ENCODE data around the gene ARHGEF17. TPM values are rescaled to one million over a fixed set of nuclear protein-coding genes. Genes with fewer than 3 reads are reported as not detected.

ARHGEF17 gene
- total and polyA plus RNA-seq, 2 of the 8 experiments (the other 6 are each of a cell fraction or from before 2014, with no cell fraction given) = 11.3 to 14.6 TPM

DNA sequence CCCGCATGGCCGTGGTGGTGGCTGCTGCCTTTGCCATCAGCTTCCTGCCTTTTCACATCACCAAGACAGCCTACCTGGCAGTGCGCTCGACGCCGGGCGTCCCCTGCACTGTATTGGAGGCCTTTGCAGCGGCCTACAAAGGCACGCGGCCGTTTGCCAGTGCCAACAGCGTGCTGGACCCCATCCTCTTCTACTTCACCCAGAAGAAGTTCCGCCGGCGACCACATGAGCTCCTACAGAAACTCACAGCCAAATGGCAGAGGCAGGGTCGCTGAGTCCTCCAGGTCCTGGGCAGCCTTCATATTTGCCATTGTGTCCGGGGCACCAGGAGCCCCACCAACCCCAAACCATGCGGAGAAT, 10.9 kb upstream of the ARHGEF17 start:
- ChIA-PET CTCF (ENCODE audit: partially characterized antibody) (interaction anchor here (0.9 to 19.0 kb wide), 20 partner anchors 8 to 411 kb away, joined by 3 to 233 read pairs (median 12); partner anchors contain the start of genes ARHGEF17 and P2RY6), POLR2A (ENCODE audit: partially characterized antibody) (interaction anchor here (0.7 kb wide), 1 partner anchor 9 kb away, joined by 3 read pairs; no protein-coding TSS in a partner anchor)
- Histone ChIP-seq H4K20me1 (replicated peaks in 1 of 2; ENCODE audit: control insufficient read depth in 1 of 2, insufficient read depth in 2 of 2, low read length in 2 of 2) (peaks cover 0 to 2% of the 10 kb centered on the region in 2 experiments), H3K56ac (replicated peaks; ENCODE audit: insufficient read length, low read depth, low read length) (no peak overlapping the region), H3K9ac (replicated peaks in 1 of 4; ENCODE audit: extremely low read depth in 1 of 4, low read depth in 3 of 4, low read length in 3 of 4) (no peak overlapping the region), H3K23me2 (ENCODE audit: low read depth, low read length) (peaks cover 2% of the 10 kb centered on the region; the same call in 1 of the 2 replicates), H3K36me3 (ENCODE audit: control insufficient read depth in 2 of 4, insufficient read depth in 4 of 4, low read length in 3 of 4) (no peaks in the 10 kb centered on the region), H4K91ac (replicated peaks; ENCODE audit: insufficient read length, low read length) (no peak overlapping the region), H3K4ac (replicated peaks; ENCODE audit: insufficient read length, low read depth, low read length) (no peak overlapping the region), H3K18ac (ENCODE audit: extremely low read depth, low read length) (no peak overlapping the region), H2AFZ (ENCODE audit: low read length) (no peak overlapping the region), H2BK120ac (replicated peaks; ENCODE audit: low read depth, low read length) (no peak overlapping the region), H3K79me2 (ENCODE audit: control insufficient read depth in 1 of 2, insufficient read depth in 2 of 2, low read length in 2 of 2) (no peaks in the 10 kb centered on the region), H2BK5ac (ENCODE audit: low read depth, low read length) (no peak overlapping the region), H3K4me3 (ENCODE audit: extremely low read depth in 1 of 4, insufficient read depth in 2 of 4, low read depth in 3 of 4, low read length in 4 of 4) (no peak overlapping the region), H3K9me3 (ENCODE audit: insufficient read depth in 2 of 2, low read depth in 1 of 2, low read length in 1 of 2) (no peaks in the 10 kb centered on the region), H3K14ac (ENCODE audit: insufficient read length) (no peak overlapping the region), H2BK12ac (ENCODE audit: low read depth, low read length) (no peak overlapping the region), H3K4me2 (ENCODE audit: insufficient read depth in 1 of 2, low read depth in 2 of 2, low read length in 2 of 2) (no peak overlapping the region), H3K4me1 (replicated peaks in 1 of 4; ENCODE audit: control insufficient read depth in 3 of 4, insufficient read depth in 4 of 4, low read length in 3 of 4) (peaks cover 0 to 4% (median 2%) of the 10 kb centered on the region in 4 experiments; a peak in 3 of 7 replicates), H4K8ac (ENCODE audit: extremely low read depth, insufficient read depth, low read length) (no peak overlapping the region), H2BK15ac (ENCODE audit: low read length) (no peak overlapping the region), H4K5ac (ENCODE audit: insufficient read length, low read depth, low read length) (no peak overlapping the region), H3K27me3 (replicated peaks in 1 of 4; ENCODE audit: control insufficient read depth in 3 of 4, extremely low read depth in 1 of 4, insufficient read depth in 3 of 4, low read length in 3 of 4) (peaks cover 0 to 19% (median 8%) of the 10 kb centered on the region in 4 experiments; a peak in 5 of 7 replicates), H3K23ac (ENCODE audit: insufficient read length) (no peak overlapping the region), H2AK5ac (ENCODE audit: low read depth, low read length) (no peak overlapping the region), H3K79me1 (ENCODE audit: low read depth, low read length) (no peaks in the 10 kb centered on the region), H2BK20ac (ENCODE audit: low read length) (no peak overlapping the region), H3K27ac (ENCODE audit: low read depth, low read length) (no peak overlapping the region)
- 85% methylated on average over 18 of the region's 18 CpGs; no CpG with 5 or more reads in 1 of the 2 experiments for WGBS, 2 experiments (ENCODE audit: extremely low coverage in 1 of 2, insufficient coverage in 1 of 2, insufficient read length in 1 of 2, insufficient replicate concordance in 2 of 2, low coverage in 1 of 2, low lambda C conversion rate in 2 of 2, missing lambda C conversion rate in 1 of 2)
- DNase-seq (ENCODE audit: low read depth in 1 of 2, low spot score in 2 of 2) (no peak), FAIRE-seq (no peak)
- no peak for TF ChIP-seq RAD21 (IDR thresholded peaks at IDR 0.05 in 1 of 2, conservative IDR thresholded peaks at IDR 0.05 in 1 of 2; ENCODE audit: low read depth in 2 of 2, low read length in 2 of 2)
- no peak for TF ChIP-seq SAP30 (IDR thresholded peaks at IDR 0.05; ENCODE audit: insufficient read depth, insufficient replicate concordance, low read length)
- TF ChIP-seq TAF7 (optimal IDR thresholded peaks at IDR 0.05; ENCODE audit: borderline replicate concordance, low read depth, low read length) = no peak
- no peak for TF ChIP-seq ASH2L (IDR thresholded peaks at IDR 0.05; ENCODE audit: low read length)
- no peak for TF ChIP-seq EZH2 (IDR thresholded peaks at IDR 0.05; ENCODE audit: low read depth, low read length, severe bottlenecking)
- no peak for TF ChIP-seq CBX5 (IDR thresholded peaks at IDR 0.05; ENCODE audit: low read depth, low read length)
- no peak for TF ChIP-seq SIRT6 (IDR thresholded peaks at IDR 0.05; ENCODE audit: low read length)
- TF ChIP-seq, protein P1, sequence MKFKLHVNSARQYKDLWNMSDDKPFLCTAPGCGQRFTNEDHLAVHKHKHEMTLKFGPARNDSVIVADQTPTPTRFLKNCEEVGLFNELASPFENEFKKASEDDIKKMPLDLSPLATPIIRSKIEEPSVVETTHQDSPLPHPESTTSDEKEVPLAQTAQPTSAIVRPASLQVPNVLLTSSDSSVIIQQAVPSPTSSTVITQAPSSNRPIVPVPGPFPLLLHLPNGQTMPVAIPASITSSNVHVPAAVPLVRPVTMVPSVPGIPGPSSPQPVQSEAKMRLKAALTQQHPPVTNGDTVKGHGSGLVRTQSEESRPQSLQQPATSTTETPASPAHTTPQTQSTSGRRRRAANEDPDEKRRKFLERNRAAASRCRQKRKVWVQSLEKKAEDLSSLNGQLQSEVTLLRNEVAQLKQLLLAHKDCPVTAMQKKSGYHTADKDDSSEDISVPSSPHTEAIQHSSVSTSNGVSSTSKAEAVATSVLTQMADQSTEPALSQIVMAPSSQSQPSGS (IDR thresholded peaks at IDR 0.05; ENCODE audit: low read length) = no peak
- TF ChIP-seq RNF2 (IDR thresholded peaks at IDR 0.05; ENCODE audit: borderline replicate concordance, low read depth, low read length, missing control alignments, poor library complexity, severe bottlenecking) = no peak

All from H1 (cell line).